BLaER1 treated with 17β-estradiol and CSF1 and Interleukin-3, amounts not matched to agents 10 nM and 100 nM (cell line): ENCODE results near the gene ASCC2.
"Not testable (repeated sequence)": the region's sequence is repeated elsewhere in the genome, so short reads cannot be mapped to it uniquely, and the experiment has no call there.

Experiments used
- H3K27ac ChIP-seq, 11 experiments: shearing (Covaris generic); formaldehyde crosslinking; 2 replicates each; pipeline ENCODE4 v1.8.1; 2022
- H3K27me3 ChIP-seq, 11 experiments: shearing (Covaris generic); formaldehyde crosslinking; 2 replicates each; pipeline ENCODE4 v1.8.1; 2022
- H3K36me3 ChIP-seq, 11 experiments: shearing (Covaris generic); formaldehyde crosslinking; 2 replicates each; pipeline ENCODE4 v1.8.1; 2022
- H3K4me1 ChIP-seq, 10 experiments: shearing (Covaris generic); formaldehyde crosslinking; 2 replicates each; pipeline ENCODE4 v1.8.1; 2022
- H3K4me2 ChIP-seq, 11 experiments: shearing (Covaris generic); formaldehyde crosslinking; 2 replicates each; pipeline ENCODE4 v1.8.1; 2022
- H3K4me3 ChIP-seq, 10 experiments: shearing (Covaris generic); formaldehyde crosslinking; 2 replicates each; pipeline ENCODE4 v1.8.1; 2022
- H3K9ac ChIP-seq, 11 experiments: shearing (Covaris generic); formaldehyde crosslinking; 2 replicates each; pipeline ENCODE4 v1.8.1; 2022
- H3K9me3 ChIP-seq, 11 experiments: shearing (Covaris generic); formaldehyde crosslinking; replicated peaks in 1 of 11; 2 replicates each; pipeline ENCODE4 v1.8.1; 2022
- H4K20me1 ChIP-seq, 11 experiments: shearing (Covaris generic); formaldehyde crosslinking; 2 replicates each; pipeline ENCODE4 v1.8.1; 2022
- Cebpa-rat ChIP-seq, 11 experiments: shearing (Covaris generic); IDR thresholded peaks; 2 replicates each; pipeline ENCODE4 v1.8.1; 2022

ASCC2 gene

GRCh38 chr22:29842172-29842571 lies 4.1 kb upstream of the ASCC2 start:
- Histone ChIP-seq H3K4me3 (no peak overlapping the region), H4K20me1 (peaks cover 0 to 4% (median 0%) of the 10 kb centered on the region in 11 experiments; a peak in 2 of 22 replicates), H3K27ac (no peak overlapping the region), H3K4me2 (no peak overlapping the region), H3K9me3 (peaks cover 11 to 18% (median 15%) of the 10 kb centered on the region in 11 experiments; a peak in 21 of 22 replicates), H3K9ac (no peak overlapping the region), H3K4me1 (peaks cover 4 to 14% (median 11%) of the 10 kb centered on the region in 10 experiments), H3K27me3 (no peaks in the 10 kb centered on the region), H3K36me3 (no peaks in the 10 kb centered on the region)
- no peak for TF ChIP-seq Cebpa-rat (IDR thresholded peaks at IDR 0.05)

GRCh38 chr22:29840498-29840897 lies 2.4 kb upstream of the ASCC2 start:
- Histone ChIP-seq H3K9me3 (0 out of 22 replicates have a peak, but pooled peaks cover 0 to under 1% (median 0%) of the 10 kb centered on the region in 11 experiments), H3K27me3 (no peaks in the 10 kb centered on the region), H4K20me1 (peaks cover 0 to 6% (median 0%) of the 10 kb centered on the region in 11 experiments; a peak in 7 of 22 replicates), H3K36me3 (peaks cover 0 to 10% (median 6%) of the 10 kb centered on the region in 11 experiments; a peak in 10 of 22 replicates), H3K27ac (no peak overlapping the region), H3K4me3 (no peak overlapping the region), H3K9ac (no peak overlapping the region), H3K4me2 (no peak overlapping the region), H3K4me1 (peaks cover 17 to 30% (median 20%) of the 10 kb centered on the region in 10 experiments)
- no peak for TF ChIP-seq Cebpa-rat (IDR thresholded peaks at IDR 0.05)

DNA sequence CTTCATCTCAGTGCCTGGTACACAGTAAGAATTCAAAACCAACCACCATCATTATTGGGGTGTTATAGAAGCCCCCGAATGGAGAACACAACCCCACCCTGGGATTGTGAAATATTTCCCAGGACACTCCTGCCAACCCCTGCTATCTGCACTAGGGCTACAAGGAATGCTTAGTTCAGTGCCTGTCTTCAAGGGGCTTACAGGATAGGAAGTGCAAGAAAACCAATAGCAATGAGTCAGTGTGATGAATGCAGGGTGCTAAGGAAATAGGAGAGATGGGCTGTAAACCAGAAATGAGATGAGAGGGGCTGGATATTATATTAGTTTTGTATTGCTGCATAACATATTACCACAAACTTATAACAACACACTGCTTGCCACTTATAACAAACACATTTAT lies 965 bp upstream of the ASCC2 start:
- H3K4me1 ChIP-seq: peaks cover 17 to 30% (median 20%) of the 10 kb centered on the region in 10 experiments
- H3K9ac ChIP-seq: no peak overlapping the region; a peak in 1 of 22 replicates
- no peaks in the 10 kb centered on the region for H3K9me3 ChIP-seq
- peak overlapping the region; percentile 70 to 99 (median 85); a peak in 21 of 22 replicates for H3K4me2 ChIP-seq
- H3K4me3 ChIP-seq: peak overlapping the region in 1 of 10 experiments; percentile 88; a peak in 1 of 20 replicates
- peaks cover 9 to 25% (median 20%) of the 10 kb centered on the region in 11 experiments for H3K36me3 ChIP-seq
- TF ChIP-seq Cebpa-rat (IDR thresholded peaks at IDR 0.05): peak in 1 of 11 experiments; percentile 35; a peak in 1 of 22 replicates
- no peaks in the 10 kb centered on the region for H3K27me3 ChIP-seq
- peak overlapping the region in 7 of 11 experiments; percentile 79 to 85 (median 83); a peak in 8 of 22 replicates for H3K27ac ChIP-seq
- peaks cover 0 to 20% (median 10%) of the 10 kb centered on the region in 11 experiments; a peak in 11 of 22 replicates for H4K20me1 ChIP-seq

GRCh38 chr22:29838599-29838956 lies 504 bp upstream of the ASCC2 start:
- H3K9ac ChIP-seq: peak overlapping the region; percentile 84 to 91 (median 88)
- peaks cover 0 to 20% (median 10%) of the 10 kb centered on the region in 11 experiments; a peak in 11 of 22 replicates for H4K20me1 ChIP-seq
- peaks cover 17 to 30% (median 20%) of the 10 kb centered on the region in 10 experiments for H3K4me1 ChIP-seq
- no peak for TF ChIP-seq Cebpa-rat (IDR thresholded peaks at IDR 0.05)
- peaks cover 14 to 30% (median 25%) of the 10 kb centered on the region in 11 experiments for H3K36me3 ChIP-seq
- H3K27me3 ChIP-seq: no peaks in the 10 kb centered on the region
- H3K27ac ChIP-seq: peak overlapping the region; percentile 60 to 87 (median 81); a peak in 21 of 22 replicates
- H3K4me2 ChIP-seq: peak overlapping the region; percentile 70 to 99 (median 85)
- no peaks in the 10 kb centered on the region for H3K9me3 ChIP-seq
- peak overlapping the region; percentile 78 to 98 (median 92) for H3K4me3 ChIP-seq

GRCh38 chr22:29836791-29837370 lies 1.2 kb downstream of the ASCC2 start:
- Histone ChIP-seq H3K36me3 (peaks cover 31 to 47% (median 42%) of the 10 kb centered on the region in 11 experiments), H3K9ac (peak overlapping the region; percentile 84 to 91 (median 88); a peak in 18 of 22 replicates), H4K20me1 (peaks cover 0 to 32% (median 15%) of the 10 kb centered on the region in 11 experiments; a peak in 12 of 22 replicates), H3K4me1 (peaks cover 19 to 33% (median 23%) of the 10 kb centered on the region in 10 experiments), H3K27ac (peak overlapping the region in 1 of 11 experiments; percentile 87; a peak in 1 of 22 replicates), H3K4me3 (peak overlapping the region; percentile 78 to 98 (median 92)), H3K4me2 (peak overlapping the region; percentile 77 to 99 (median 96))
- not testable (repeated sequence) for H3K9me3 ChIP-seq, H3K27me3 ChIP-seq

- no peaks in the 10 kb centered on the region for H3K9me3 ChIP-seq
- H3K9ac ChIP-seq: peak overlapping the region in 1 of 11 experiments; percentile 21; a peak in 1 of 22 replicates
- H3K4me3 ChIP-seq: no peak overlapping the region
- peaks cover 19 to 38% (median 27%) of the 10 kb centered on the region in 10 experiments for H3K4me1 ChIP-seq
- H4K20me1 ChIP-seq: peaks cover 0 to 51% (median 21%) of the 10 kb centered on the region in 11 experiments; a peak in 12 of 22 replicates
- no peak overlapping the region for H3K27ac ChIP-seq
- H3K4me2 ChIP-seq: no peak overlapping the region
- H3K27me3 ChIP-seq: no peaks in the 10 kb centered on the region
- H3K36me3 ChIP-seq: peaks cover 53 to 75% (median 70%) of the 10 kb centered on the region in 11 experiments
- no peak for TF ChIP-seq Cebpa-rat (IDR thresholded peaks at IDR 0.05)
Measured at GRCh38 chr22:29834046-29834445, 4.0 kb downstream of the ASCC2 start.

DNA sequence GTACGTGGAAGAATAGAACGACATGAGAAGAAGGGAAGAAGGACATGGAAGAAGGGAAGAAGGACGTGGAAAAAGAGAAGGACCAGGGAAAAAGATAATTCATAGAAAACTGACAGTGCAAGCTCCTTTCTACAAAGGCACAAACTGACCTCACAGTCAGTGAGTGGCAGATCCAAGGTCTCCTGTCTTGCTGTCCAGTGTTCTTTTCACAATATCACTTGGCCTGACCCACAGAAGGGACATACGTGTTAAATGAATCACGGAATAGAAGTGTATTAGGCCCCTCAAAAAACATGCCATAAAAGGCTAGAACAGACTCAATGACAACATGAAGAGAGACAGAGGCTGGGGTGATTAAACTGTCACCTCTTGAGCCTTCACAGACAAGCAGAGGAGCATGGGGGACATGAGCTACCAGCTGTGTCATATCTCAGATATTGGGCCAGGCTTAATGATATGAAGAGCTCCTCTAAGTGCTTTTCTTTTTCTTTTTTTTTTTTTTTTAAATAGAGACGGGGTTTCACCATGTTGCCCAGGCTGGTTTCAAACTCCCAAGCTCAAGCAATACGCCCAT lies 4.6 kb downstream of the ASCC2 start:
- H3K4me2 ChIP-seq: no peak overlapping the region
- peaks cover 59 to 81% (median 75%) of the 10 kb centered on the region in 11 experiments for H3K36me3 ChIP-seq
- no peak for TF ChIP-seq Cebpa-rat (IDR thresholded peaks at IDR 0.05)
- H3K4me3 ChIP-seq: no peak overlapping the region
- H3K9ac ChIP-seq: 0 out of 22 replicates have a peak overlapping the region, but pooled peaks of 1 of the 11 experiments have one; percentile 21
- H3K4me1 ChIP-seq: peaks cover 14 to 32% (median 21%) of the 10 kb centered on the region in 10 experiments
- no peaks in the 10 kb centered on the region for H3K9me3 ChIP-seq
- no peak overlapping the region for H3K27ac ChIP-seq
- H3K27me3 ChIP-seq: no peaks in the 10 kb centered on the region
- H4K20me1 ChIP-seq: peaks cover 0 to 55% (median 24%) of the 10 kb centered on the region in 11 experiments; a peak in 14 of 22 replicates

GRCh38 chr22:29831958-29832357 lies 6.1 kb downstream of the ASCC2 start:
- Histone ChIP-seq H3K4me1 (peaks cover 6 to 25% (median 14%) of the 10 kb centered on the region in 10 experiments), H3K4me3 (no peak overlapping the region), H3K9ac (peak overlapping the region in 2 of 11 experiments; percentile 2 to 51; a peak in 3 of 22 replicates), H3K27ac (no peak overlapping the region), H3K27me3 (no peaks in the 10 kb centered on the region), H3K4me2 (peak overlapping the region in 2 of 11 experiments; percentile 30 to 33; a peak in 1 of 22 replicates), H3K36me3 (peaks cover 70 to 92% (median 83%) of the 10 kb centered on the region in 11 experiments), H4K20me1 (peaks cover 0 to 62% (median 28%) of the 10 kb centered on the region in 11 experiments; a peak in 14 of 22 replicates), H3K9me3 (no peaks in the 10 kb centered on the region)
- no peak for TF ChIP-seq Cebpa-rat (IDR thresholded peaks at IDR 0.05)
